Keratinocyte (primary cell): ENCODE data around the gene PFKP. TPM values are rescaled to one million over a fixed set of nuclear protein-coding genes. Genes with fewer than 3 reads are reported as not detected.
"Not testable (repeated sequence)": the region's sequence is repeated elsewhere in the genome, so short reads cannot be mapped to it uniquely, and the experiment has no call there.

Experiments used
- DNase-seq: peaks from one replicate; pipeline ENCODE4 v3.0.0-alpha.2; 2011; ENCODE audit warnings: low read depth, missing footprints, low spot score
- FAIRE-seq: peaks from 2 replicates; lab custom pipeline; 2011; peaks lifted over from hg19 to GRCh38; lab: Jason Lieb, UNC
- H2AFZ ChIP-seq: 2 replicates; pipeline ENCODE4 v1.6.0; 2012; ENCODE audit warnings: low read length, control low read depth, inconsistent platforms; ENCODE audit not compliant: control insufficient read depth
- H3K27ac ChIP-seq: 2 replicates; pipeline ENCODE4 v1.5.1; 2011; ENCODE audit warnings: low read length; ENCODE audit not compliant: control insufficient read depth, insufficient read depth
- H3K27me3 ChIP-seq: 3 replicates; pipeline ENCODE4 v1.6.0; 2011; ENCODE audit warnings: low read length; ENCODE audit not compliant: control insufficient read depth, insufficient read depth; ENCODE audit errors: extremely low read depth
- H3K36me3 ChIP-seq, 2 experiments: 2 replicates in 1 of 2; 3 replicates in 1 of 2; pipeline ENCODE4 v1.5.1; 2011; ENCODE audit warnings: low read length in 2 of 2, mild to moderate bottlenecking in 1 of 2; ENCODE audit not compliant: control insufficient read depth in 2 of 2, insufficient read depth in 2 of 2; ENCODE audit errors: extremely low read depth in 1 of 2
- H3K4me1 ChIP-seq: 3 replicates; pipeline ENCODE4 v1.5.1; 2011; ENCODE audit warnings: low read length; ENCODE audit not compliant: control insufficient read depth, insufficient read depth; ENCODE audit errors: extremely low read depth
- H3K4me2 ChIP-seq: 3 replicates; pipeline ENCODE4 v1.6.0; 2011; ENCODE audit warnings: low read depth, low read length; ENCODE audit not compliant: control insufficient read depth, insufficient read depth; ENCODE audit errors: extremely low read depth
- H3K4me3 ChIP-seq, 3 experiments: fragments of 200-600 bp in 1 of 3; sonication (generic) in 1 of 3; 2 replicates in 2 of 3; 3 replicates in 1 of 3; pipeline ENCODE4 v1.5.1; 2011 to 2016; ENCODE audit warnings: low read length in 3 of 3, mild to moderate bottlenecking in 3 of 3, control low read depth in 2 of 3, inconsistent platforms in 1 of 3, low read depth in 1 of 3, mixed read lengths in 1 of 3, mixed run types in 1 of 3, moderate library complexity in 1 of 3; ENCODE audit not compliant: control insufficient read depth in 2 of 3, insufficient read depth in 2 of 3; ENCODE audit errors: extremely low read depth in 1 of 3
- H3K79me2 ChIP-seq: 2 replicates; pipeline ENCODE4 v1.6.0; 2012; ENCODE audit warnings: low read length; ENCODE audit not compliant: control insufficient read depth, insufficient read depth
- H3K9ac ChIP-seq: 3 replicates; pipeline ENCODE4 v1.6.0; 2011; ENCODE audit warnings: low read length; ENCODE audit not compliant: control insufficient read depth, insufficient read depth; ENCODE audit errors: extremely low read depth
- H3K9me1 ChIP-seq: 3 replicates; pipeline ENCODE4 v1.6.0; 2011; ENCODE audit warnings: low read length; ENCODE audit not compliant: control insufficient read depth, insufficient read depth; ENCODE audit errors: extremely low read depth
- H3K9me3 ChIP-seq: 2 replicates; pipeline ENCODE4 v1.5.1; 2012; ENCODE audit warnings: low read depth, low read length; ENCODE audit not compliant: control insufficient read depth
- H4K20me1 ChIP-seq: 3 replicates; pipeline ENCODE4 v1.6.0; 2011; ENCODE audit warnings: low read length; ENCODE audit not compliant: control insufficient read depth, insufficient read depth; ENCODE audit errors: extremely low read depth
- EZH2 ChIP-seq: IDR thresholded peaks from one replicate; pipeline ENCODE4 v1.6.1; 2012; ENCODE audit warnings: inconsistent platforms, mild to moderate bottlenecking, low read length, moderate library complexity
- dilution Hi-C: fragments of 300-500 bp; cut with MboI; formaldehyde crosslinking; loops from one replicate; pipeline ENCODE4 v1.7.0; 2020; ENCODE audit warnings: low sequenced_read_pairs; ENCODE audit not compliant: extremely low pct_ligation_motif_present
- polyA plus RNA-seq, 5 experiments: library from polyadenylated mRNA; depleted of rRNA in 3 of 5; stranded (reverse) in 3 of 5; stranded (forward) in 1 of 5; unstranded in 1 of 5; fragments of >200 nt; gene quantifications; 1 replicate in 1 of 5; 2 replicates in 3 of 5; 3 replicates in 1 of 5; pipeline versions ENCODE4 v1.2.1 to v1.2.3, GENCODE V29; 2011 to 2012; ENCODE audit warnings: missing spikeins in 2 of 5, low read depth in 1 of 5, low replicate concordance in 1 of 5
- TF ChIP-seq, protein P1 (sequence below), 3 experiments: IDR thresholded peaks in 1 of 3; conservative IDR thresholded peaks in 1 of 3; optimal IDR thresholded peaks in 1 of 3; 2 replicates in 2 of 3; 3 replicates in 1 of 3; pipeline versions ENCODE3 to v1.5.1; 2011; ENCODE audit warnings: low read length in 3 of 3, mild to moderate bottlenecking in 3 of 3, moderate library complexity in 2 of 3, control low read depth in 1 of 3, inconsistent platforms in 1 of 3; ENCODE audit not compliant: insufficient read depth in 2 of 3; ENCODE audit errors: extremely low read depth in 1 of 3

PFKP gene
- polyA plus RNA-seq, 1 donor (not counting 4 experiments of a cell fraction or from before 2014, with no cell fraction given), result 117 TPM

GRCh38 chr10:3060481-3060889 lies 6.9 kb upstream of the PFKP start:
- Histone ChIP-seq H4K20me1 (no peaks in the 10 kb centered on the region), H3K9me3 (no peaks in the 10 kb centered on the region), H3K9me1 (no peaks in the 10 kb centered on the region), H3K9ac (no peak overlapping the region), H2AFZ (no peak overlapping the region), H3K27ac (no peak overlapping the region), H3K27me3 (no peaks in the 10 kb centered on the region), H3K79me2 (no peaks in the 10 kb centered on the region), H3K36me3 (no peaks in the 10 kb centered on the region), H3K4me3 (no peak overlapping the region), H3K4me2 (no peak overlapping the region), H3K4me1 (peaks cover 2% of the 10 kb centered on the region)
- no peak for TF ChIP-seq EZH2
- TF ChIP-seq, protein P1, sequence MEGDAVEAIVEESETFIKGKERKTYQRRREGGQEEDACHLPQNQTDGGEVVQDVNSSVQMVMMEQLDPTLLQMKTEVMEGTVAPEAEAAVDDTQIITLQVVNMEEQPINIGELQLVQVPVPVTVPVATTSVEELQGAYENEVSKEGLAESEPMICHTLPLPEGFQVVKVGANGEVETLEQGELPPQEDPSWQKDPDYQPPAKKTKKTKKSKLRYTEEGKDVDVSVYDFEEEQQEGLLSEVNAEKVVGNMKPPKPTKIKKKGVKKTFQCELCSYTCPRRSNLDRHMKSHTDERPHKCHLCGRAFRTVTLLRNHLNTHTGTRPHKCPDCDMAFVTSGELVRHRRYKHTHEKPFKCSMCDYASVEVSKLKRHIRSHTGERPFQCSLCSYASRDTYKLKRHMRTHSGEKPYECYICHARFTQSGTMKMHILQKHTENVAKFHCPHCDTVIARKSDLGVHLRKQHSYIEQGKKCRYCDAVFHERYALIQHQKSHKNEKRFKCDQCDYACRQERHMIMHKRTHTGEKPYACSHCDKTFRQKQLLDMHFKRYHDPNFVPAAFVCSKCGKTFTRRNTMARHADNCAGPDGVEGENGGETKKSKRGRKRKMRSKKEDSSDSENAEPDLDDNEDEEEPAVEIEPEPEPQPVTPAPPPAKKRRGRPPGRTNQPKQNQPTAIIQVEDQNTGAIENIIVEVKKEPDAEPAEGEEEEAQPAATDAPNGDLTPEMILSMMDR (optimal IDR thresholded peaks at IDR 0.05 in 1 of 3, IDR thresholded peaks at IDR 0.05 in 1 of 3, conservative IDR thresholded peaks at IDR 0.05 in 1 of 3; ENCODE audit: extremely low read depth in 1 of 3, insufficient read depth in 2 of 3, low read length in 3 of 3), result no peak
- FAIRE-seq (no peak), DNase-seq (no peak)
- dilution Hi-C loops, result no loop called here

- H3K36me3 ChIP-seq, FAIRE-seq, dilution Hi-C loops, H3K4me3 ChIP-seq, H3K9ac ChIP-seq, H3K27me3 ChIP-seq, H3K27ac ChIP-seq, H3K9me3 ChIP-seq, H3K79me2 ChIP-seq, H3K9me1 ChIP-seq, H4K20me1 ChIP-seq, DNase-seq, H3K4me1 ChIP-seq: not testable (repeated sequence)
- Histone ChIP-seq H2AFZ (peak overlapping the region; percentile 20), H3K4me2 (peak overlapping the region; percentile 29)
Observed at GRCh38 chr10:3061323-3061898, 5.9 kb upstream of the PFKP start.
